Measurements from ENCODE around the gene PEPD.

GRCh38 chr19:33443638-33444561 lies 77.7 kb downstream of the PEPD start:
- no peak for TF ChIP-seq MAX (IDR thresholded peaks at IDR 0.05; ENCODE audit: insufficient read depth, insufficient read length)
- no peak for TF ChIP-seq POLR2A (IDR thresholded peaks at IDR 0.05; ENCODE audit: low read depth, low read length)
- no peak for TF ChIP-seq CTCF (IDR thresholded peaks at IDR 0.05; ENCODE audit: extremely low read depth in 1 of 2, insufficient read depth in 1 of 2, low read depth in 1 of 2, low read length in 2 of 2)
- no peak for TF ChIP-seq MYC (IDR thresholded peaks at IDR 0.05; ENCODE audit: low read depth, low read length)
- TF ChIP-seq EZH2 (IDR thresholded peaks at IDR 0.05; ENCODE audit: borderline replicate concordance, low read depth, low read length, severe bottlenecking): no peak
- no peak for TF ChIP-seq JUN (IDR thresholded peaks at IDR 0.05; ENCODE audit: borderline replicate concordance, insufficient read depth, insufficient read length, low read depth)
